Measurements from ENCODE around the gene SFMBT2.
"Not testable (repeated sequence)": the region's sequence is repeated elsewhere in the genome, so short reads cannot be mapped to it uniquely, and the experiment has no call there.

SFMBT2 gene

DNA sequence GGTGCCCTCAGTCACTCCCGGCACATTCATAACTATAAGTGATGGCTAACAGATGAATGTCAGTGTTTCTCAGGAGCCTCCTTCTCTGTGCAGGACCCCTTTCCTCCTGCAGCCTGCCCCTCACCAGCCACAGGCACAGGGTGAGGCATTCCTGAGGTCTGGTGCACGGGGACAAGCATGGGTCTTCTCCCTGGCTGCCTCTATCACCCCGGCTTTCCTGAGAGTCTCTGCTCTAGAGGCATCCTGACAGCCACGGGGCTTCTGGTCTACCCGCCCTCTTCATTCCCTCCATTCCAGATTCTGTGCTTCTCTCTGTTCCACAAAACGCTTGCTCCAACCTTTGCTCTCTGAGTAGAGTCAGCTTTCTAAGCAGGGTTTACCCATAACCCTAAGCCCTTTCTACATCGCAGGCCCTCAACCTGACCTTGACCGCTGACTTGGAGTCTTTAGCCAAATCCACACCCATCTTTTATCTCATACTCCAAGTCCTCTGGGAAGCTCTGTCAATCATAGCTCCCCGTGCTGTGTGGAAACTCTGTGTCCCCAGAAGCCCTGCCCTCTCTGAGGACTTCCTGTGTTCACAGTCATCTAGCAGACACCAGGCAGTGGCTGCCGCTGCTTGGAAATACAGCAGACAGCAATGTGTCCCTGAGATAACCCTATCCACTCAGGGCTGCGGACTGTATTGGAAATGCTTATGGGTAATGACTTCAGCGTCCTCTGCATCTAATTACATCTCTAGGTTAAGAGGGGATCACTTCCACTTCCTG lies 159.0 kb downstream of the SFMBT2 start:
- no peak overlapping the region for H3K27ac ChIP-seq
- no peak overlapping the region for H3K4me3 ChIP-seq

- Histone ChIP-seq H3K27ac (no peak overlapping the region), H3K4me3 (no peak overlapping the region)
Measured at GRCh38 chr10:7250236-7250635, 160.6 kb downstream of the SFMBT2 start.

GRCh38 chr10:7248585-7249164 lies 162.2 kb downstream of the SFMBT2 start:
- Histone ChIP-seq H3K27ac (no peak overlapping the region), H3K4me3 (no peak overlapping the region)

DNA sequence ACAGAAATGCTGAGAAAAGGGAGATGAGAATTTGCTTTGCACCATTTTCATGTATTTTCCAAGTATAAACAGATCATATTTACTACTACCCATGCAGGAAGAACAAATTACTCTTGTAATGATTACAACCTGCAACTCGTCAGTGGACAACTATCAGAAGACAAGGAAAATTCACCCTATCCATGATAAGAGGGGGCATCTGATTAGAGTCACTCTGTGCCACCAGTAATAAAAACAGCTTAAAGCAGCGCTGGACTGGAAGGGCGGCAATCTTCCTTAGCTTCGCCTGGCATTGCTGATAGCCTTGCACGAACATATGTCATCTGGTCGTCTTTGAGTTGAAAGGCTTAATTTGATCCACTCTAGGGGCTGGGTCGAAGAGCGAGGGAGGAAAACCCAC lies 162.7 kb downstream of the SFMBT2 start:
- Histone ChIP-seq H3K27ac (no peak overlapping the region), H3K4me3 (no peak overlapping the region)

- no peak overlapping the region for H3K27ac ChIP-seq
- H3K4me3 ChIP-seq: no peak overlapping the region
Measured at GRCh38 chr10:7245505-7245904, 165.3 kb downstream of the SFMBT2 start.

DNA sequence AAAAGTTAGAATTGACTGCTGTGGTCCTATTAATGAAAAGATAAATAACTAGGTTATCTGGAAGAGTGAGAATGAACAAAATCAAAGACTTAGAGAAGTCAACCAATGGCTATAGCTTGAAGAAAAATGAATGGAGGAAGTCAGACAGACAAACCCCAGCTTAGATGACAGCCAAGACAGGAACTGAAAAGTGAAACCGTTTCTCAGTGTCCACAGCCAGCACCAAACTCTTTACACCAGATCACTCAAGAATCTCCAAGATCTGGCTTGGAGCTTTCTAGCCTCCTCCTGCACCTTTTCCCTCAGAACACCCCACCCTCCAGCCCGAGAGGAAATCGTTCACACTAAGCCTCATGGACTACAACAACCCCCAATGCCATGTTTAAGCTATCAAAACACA lies 167.0 kb downstream of the SFMBT2 start:
- Histone ChIP-seq H3K27ac (no peak overlapping the region), H3K4me3 (no peak overlapping the region)

DNA sequence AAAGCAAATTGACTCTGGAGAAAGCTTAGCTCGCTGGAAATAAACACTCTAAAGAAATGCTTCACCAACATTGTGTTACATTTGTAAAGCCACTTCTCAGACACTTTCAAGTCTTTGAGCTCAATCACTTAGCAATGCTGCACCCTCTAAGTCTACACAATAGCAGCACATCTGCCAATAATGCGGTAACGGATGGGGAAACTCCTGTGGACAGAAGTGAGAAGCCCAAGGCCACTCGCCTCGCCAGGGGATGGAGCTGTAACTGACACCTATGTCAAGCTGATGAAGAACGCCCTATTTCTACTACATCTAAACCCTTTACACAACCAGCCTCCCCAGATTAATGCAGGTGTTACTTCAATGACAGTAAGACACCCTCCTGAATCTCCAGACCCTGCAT lies 167.7 kb downstream of the SFMBT2 start:
- no peak overlapping the region for H3K4me3 ChIP-seq
- H3K27ac ChIP-seq: no peak overlapping the region

DNA sequence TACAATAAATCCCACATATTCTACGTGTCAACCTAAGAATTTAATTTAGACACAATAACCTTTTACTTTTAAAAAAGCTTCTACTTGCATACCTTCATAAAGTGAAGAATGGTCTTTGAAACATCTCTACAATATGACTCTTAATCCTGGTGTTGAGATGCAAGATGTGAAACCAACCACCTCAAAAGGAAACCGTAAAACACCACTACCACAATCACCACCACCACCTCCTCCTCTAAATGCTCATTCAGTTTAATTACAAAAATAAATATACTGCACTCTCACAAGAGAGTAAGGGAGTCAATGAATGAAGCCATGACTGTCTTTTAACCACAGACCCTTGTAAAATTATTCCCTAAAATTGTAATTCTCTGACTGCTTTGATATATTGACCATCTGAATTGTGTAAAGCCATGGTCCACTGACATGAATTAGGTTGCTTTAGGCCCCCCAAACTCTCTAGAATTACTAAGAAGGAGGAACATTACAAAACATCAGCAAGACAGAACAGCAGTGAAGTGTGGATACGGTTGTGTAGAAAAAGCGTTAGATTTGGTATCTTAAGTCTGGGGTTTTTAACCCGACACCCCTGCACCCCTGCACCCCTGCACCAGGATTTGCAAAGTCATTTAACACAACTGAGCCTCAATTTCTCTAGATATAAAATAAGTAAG lies 171.4 kb downstream of the SFMBT2 start:
- Histone ChIP-seq H3K4me3 (no peak overlapping the region), H3K27ac (no peak overlapping the region)

DNA sequence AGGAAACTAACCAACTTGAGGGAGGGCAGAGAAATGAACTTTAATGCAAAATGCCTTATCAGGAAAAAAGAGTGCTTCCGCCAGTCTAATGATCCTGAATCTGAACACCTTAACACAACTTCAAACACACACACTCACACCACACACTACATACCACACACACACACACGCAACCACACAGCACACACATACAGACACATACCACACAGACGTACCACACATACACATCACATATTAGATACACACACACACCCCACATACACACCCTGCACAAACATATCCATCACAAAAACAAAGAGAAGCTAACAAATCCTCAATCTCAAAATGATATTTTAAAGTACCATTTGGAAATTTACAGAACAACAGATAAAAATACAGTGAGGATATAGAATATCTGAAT lies 175.5 kb downstream of the SFMBT2 start:
- Histone ChIP-seq H3K27ac (no peak overlapping the region), H3K4me3 (no peak overlapping the region)

- H3K4me3 ChIP-seq: no peak overlapping the region
- H3K27ac ChIP-seq: no peak overlapping the region
Measured at GRCh38 chr10:7234109-7234508, 176.7 kb downstream of the SFMBT2 start.

DNA sequence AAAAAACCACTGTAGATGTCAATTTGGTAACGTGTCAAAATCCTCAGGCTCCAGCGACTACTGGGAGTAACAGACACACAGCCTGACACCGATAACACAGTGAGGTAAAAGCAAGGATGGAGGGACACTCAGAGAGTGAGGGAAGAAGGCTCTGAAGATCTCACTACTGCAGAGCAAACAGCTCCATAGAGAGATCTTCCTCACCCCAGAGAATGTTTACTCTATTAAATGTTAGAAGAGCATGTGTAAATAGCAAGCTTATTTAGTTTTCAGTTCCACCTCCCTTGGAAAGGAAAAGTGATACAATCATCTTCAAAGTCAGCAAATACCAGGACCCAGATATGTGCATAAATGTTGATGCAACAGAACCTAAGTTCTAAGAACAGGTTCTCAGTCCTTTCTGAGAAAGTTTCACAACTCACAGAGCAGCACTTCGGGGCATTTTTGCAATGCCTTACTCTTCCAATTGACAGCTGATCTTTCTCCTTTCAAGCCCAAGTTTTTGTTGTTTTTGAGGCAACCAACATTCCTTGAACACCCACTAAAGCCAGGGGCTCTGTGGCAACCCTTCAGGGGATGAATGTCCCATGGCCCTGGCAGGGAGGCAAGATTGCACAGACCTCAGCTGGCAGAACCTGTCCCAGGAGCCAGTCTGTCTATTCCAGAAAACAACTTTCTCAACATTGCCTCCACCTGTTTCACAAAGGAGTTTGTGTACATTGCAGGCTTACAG lies 177.4 kb downstream of the SFMBT2 start:
- H3K4me3 ChIP-seq: no peak overlapping the region
- H3K27ac ChIP-seq: no peak overlapping the region

DNA sequence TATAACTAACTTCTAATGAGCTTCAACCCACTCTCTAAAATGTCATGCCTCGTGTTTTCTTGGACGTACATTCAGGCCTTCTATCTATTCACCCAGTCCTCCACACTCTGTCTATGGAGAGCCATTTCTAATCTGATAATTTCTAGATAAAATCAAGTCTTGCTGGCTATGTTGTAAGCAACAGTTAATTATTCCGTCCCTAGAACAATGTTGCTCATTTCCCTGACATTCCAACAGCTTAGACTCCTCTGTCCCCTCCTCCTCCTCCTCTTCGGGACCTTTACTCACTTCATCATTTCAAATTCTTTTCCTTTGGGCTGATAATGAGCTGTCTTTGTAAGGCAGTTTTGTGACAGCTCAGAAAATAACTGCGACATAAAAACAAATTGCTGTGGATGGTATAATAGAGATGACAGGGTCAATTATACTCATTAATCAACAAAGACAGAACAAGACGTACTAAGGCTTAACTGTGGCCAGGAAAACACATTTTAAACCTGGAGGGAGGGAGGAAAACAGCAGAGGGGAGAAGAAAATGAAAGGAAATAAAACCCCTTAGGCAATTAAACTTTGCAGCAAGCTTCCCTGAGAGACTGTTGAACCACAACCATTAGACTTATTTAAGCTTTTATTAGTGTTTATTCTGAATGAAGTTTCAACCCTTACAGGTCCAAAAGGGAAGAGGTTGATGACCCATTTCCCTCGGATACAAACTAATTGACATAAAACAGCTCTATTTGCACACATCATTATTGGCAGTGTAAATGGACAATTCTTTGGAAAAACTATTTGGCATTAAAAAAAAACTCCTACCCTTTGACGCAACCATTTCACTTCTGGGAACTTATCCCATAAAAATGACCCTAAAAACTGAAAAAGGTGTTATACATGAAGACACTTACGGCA lies 179.1 kb downstream of the SFMBT2 start:
- Histone ChIP-seq H3K4me3 (no peak overlapping the region), H3K27ac (no peak overlapping the region)

- Histone ChIP-seq H3K27ac (no peak overlapping the region), H3K4me3 (no peak overlapping the region)
Measured at GRCh38 chr10:7230951-7231350, 179.9 kb downstream of the SFMBT2 start.

DNA sequence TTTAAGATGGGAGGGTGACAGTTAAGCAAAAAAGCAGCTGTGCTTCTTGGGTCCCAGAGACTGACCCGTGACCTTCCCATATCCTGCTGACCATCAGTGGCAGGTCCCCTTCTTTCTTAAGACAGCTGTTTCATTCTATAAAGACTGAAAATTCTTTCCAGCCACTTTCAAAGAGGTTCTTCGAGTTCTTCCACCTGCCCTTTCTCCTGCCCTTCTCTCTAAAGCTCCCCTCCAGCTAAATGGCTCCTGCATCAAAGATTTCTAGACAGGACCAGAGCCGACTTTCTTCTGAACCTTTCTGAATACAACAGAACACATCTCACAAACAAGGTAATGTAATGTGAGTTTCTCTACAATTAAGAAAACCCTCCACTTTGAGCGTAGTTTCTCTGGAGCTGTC lies 180.8 kb downstream of the SFMBT2 start:
- Histone ChIP-seq H3K4me3 (no peak overlapping the region), H3K27ac (no peak overlapping the region)

- H3K4me3 ChIP-seq: no peak overlapping the region
- H3K27ac ChIP-seq: no peak overlapping the region
Measured at GRCh38 chr10:7225133-7225532, 185.7 kb downstream of the SFMBT2 start.

GRCh38 chr10:7218968-7219367 lies 191.9 kb downstream of the SFMBT2 start:
- H3K4me3 ChIP-seq: no peak overlapping the region
- no peak overlapping the region for H3K27ac ChIP-seq

DNA sequence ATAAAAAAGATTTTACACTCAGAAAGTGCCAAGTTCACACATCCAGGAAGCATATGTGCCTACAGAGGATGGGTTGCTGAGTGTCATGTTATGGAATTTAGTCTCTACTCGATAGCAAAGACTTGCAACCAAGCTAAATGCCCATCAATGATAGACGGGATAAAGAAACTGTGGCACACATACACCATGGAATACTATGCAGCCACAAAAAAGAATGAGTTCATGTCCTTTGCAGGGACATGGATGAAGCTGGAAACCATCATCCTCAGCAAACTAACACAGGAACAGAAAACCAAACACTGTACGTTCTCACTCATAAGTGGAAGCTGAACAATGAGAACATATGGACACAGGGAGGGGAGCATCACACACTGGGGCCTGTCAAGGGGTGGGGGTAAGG lies 198.1 kb downstream of the SFMBT2 start:
- not testable (repeated sequence) for H3K27ac ChIP-seq, H3K4me3 ChIP-seq

DNA sequence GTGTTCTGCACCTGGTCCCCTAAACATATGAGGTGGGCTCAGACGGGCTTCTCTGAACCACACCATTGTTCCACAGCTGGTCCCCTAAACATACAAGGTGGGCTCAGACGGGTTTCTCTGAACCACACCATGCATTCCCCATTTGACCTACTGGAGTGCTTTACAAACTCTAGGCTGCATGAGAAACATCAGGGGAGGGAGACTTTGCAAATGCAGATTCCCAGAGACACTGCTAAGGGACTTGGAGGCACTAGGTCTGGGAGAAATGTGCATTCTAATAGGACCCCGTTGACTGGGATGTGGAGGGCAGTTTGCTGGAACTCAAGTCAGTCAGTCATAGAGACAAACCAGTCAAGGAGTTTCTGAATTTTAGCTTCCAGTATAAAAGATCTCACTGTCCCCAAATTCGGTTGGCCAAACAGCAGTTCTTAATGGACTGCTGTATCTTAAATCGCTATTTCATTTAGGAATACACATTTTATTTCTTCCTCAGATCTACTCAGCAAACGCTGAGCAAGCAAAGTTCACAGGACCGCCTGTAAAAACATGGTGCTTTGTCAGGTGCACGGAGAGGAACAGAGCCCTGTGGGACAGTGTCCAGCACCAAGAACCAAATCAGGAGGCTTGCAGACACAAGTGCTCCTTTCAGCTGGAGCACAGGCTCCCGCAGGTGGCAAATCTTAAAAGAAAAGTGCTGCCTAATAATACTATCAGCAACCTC lies 198.8 kb downstream of the SFMBT2 start:
- Histone ChIP-seq H3K27ac (no peak overlapping the region), H3K4me3 (no peak overlapping the region)

DNA sequence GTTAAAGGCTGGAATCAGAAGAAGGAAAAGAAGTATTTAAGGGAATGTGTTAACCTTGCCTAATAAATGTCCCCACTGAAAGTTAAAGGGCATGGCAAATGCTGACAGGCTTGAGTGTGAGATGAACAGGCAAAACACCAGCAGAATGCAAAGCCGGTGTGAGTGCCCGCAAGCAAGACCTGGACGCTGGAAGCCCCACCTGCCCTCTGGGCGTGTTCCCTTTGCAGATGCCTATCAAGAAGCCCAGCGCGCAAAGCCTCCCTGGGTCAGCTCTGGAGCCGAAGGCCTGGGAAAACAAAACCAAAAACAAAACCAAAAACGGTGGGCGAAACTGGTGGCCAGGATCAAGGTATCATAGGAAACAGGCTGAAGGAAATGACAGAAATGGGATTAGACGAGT lies 200.3 kb downstream of the SFMBT2 start:
- Histone ChIP-seq H3K27ac (no peak overlapping the region), H3K4me3 (no peak overlapping the region)
